OCI-LY3 (cell line): Measurements from ENCODE around the gene TIAL1.
"Not testable (repeated sequence)": the region's sequence is repeated elsewhere in the genome, so short reads cannot be mapped to it uniquely, and the experiment has no call there.

Experiments used
- H2AFZ ChIP-seq: fragments of 200-600, 300-600 bp; shearing (Covaris generic); 2 replicates; pipeline ENCODE4 v1.6.0; 2014; ENCODE audit warnings: antibody characterized with exemption, low read depth, low read length
- H3K27ac ChIP-seq: fragments of 200-600, 300-600 bp; sonication (generic); 2 replicates; pipeline ENCODE4 v1.5.1; 2014; ENCODE audit warnings: mild to moderate bottlenecking, low read length, moderate library complexity, mixed read lengths
- H3K27me3 ChIP-seq: fragments of 200-600, 300-600 bp; sonication (generic); 2 replicates; pipeline ENCODE4 v1.6.1; 2014; ENCODE audit warnings: low read depth, low read length, mixed read lengths
- H3K36me3 ChIP-seq: fragments of 200-600, 300-600 bp; sonication (generic); replicated peaks from 2 replicates; pipeline ENCODE3; 2014; ENCODE audit warnings: low read depth, low read length, mixed read lengths
- H3K4me1 ChIP-seq: fragments of 300-600, 200-600 bp; sonication (generic); 2 replicates; pipeline ENCODE4 v1.6.1; 2014; ENCODE audit warnings: low read length, mixed read lengths
- H3K4me2 ChIP-seq: fragments of 200-600, 300-600 bp; sonication (generic); 2 replicates; pipeline ENCODE4 v1.6.1; 2014; ENCODE audit warnings: low read length, mixed read lengths
- H3K4me3 ChIP-seq: fragments of 300-600, 200-600 bp; sonication (generic); 2 replicates; pipeline ENCODE4 v1.5.1; 2014; ENCODE audit warnings: antibody characterized with exemption, mild to moderate bottlenecking, low read length, moderate library complexity
- H3K79me2 ChIP-seq: fragments of 300-600, 200-600 bp; shearing (Covaris generic); 2 replicates; pipeline ENCODE4 v1.6.1; 2014; ENCODE audit warnings: mild to moderate bottlenecking, low read length, mixed read lengths
- H3K9ac ChIP-seq: fragments of 300-600, 200-600 bp; shearing (Covaris generic); 2 replicates; pipeline ENCODE4 v1.6.0; 2014; ENCODE audit warnings: mild to moderate bottlenecking, low read length, moderate library complexity
- H3K9me3 ChIP-seq: fragments of 200-600, 300-600 bp; shearing (Covaris generic); 2 replicates; pipeline ENCODE4 v1.6.1; 2014; ENCODE audit warnings: low read length, mixed read lengths; ENCODE audit not compliant: insufficient read depth
- H4K20me1 ChIP-seq: fragments of 200-600, 300-600 bp; sonication (generic); 2 replicates; pipeline ENCODE4 v1.6.1; 2016; ENCODE audit warnings: low read length, mixed read lengths; ENCODE audit not compliant: insufficient read depth
- EZH2phosphoT487 ChIP-seq: fragments of 200-600 bp; shearing (Covaris generic); IDR thresholded peaks from 2 replicates; pipeline ENCODE4 v1.6.1; 2018; ENCODE audit warnings: antibody characterized with exemption, mixed run types, low read depth
- TF ChIP-seq, protein P1 (sequence below): fragments of 200-600, 300-600 bp; sonication (generic); IDR thresholded peaks from 2 replicates; pipeline ENCODE4 v1.5.1; 2014; ENCODE audit warnings: antibody characterized with exemption, low read length, low read depth

TIAL1 gene

DNA sequence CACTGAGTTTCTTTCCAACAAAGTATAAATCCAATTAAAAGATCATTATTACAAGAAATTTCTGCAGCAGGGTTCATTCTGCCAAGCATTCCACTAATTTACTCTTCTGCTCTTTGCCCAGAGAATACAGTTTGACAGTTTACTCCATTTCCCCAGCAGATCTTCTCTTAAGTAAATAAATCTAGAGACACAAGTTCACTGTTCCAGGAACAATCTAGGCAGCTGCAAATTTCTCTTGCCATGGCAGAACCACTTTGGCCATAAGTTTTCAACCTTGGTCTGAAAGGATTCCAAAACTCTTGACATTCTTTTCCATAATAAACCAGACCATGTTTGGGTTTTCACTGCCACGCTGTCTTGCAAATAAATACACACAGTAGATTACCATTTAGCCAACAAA lies 65.7 kb downstream of the TIAL1 start:
- Histone ChIP-seq H3K79me2 (peaks cover 82% of the 10 kb centered on the region), H3K27ac (no peak overlapping the region)

DNA sequence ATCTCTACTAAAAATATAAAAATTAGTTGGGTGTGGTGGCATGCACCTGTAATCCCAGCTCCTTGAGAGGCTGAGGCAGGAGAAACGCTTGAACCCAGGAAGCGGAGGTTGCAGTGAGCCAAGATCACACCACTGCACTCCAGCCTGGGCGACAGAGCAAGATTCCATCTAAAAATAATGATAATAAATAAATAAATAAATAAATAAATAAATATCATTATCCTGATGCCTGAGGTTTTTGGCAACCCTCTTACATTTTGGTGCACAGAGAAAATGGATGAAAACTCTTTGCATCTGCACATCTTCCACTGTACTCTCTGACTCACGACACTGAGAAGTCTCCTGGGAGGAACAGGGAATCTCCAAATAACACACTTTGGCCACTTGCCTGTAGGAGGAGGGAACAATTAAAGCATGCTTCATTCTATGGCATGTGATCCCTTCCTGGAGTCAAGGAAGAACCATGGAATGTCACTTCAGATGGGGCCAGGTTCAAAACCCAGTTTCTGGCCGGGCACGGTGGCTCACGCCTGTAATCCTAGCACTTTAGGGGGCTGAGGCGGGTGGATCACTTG lies 68.0 kb downstream of the TIAL1 start:
- peaks cover 30% of the 10 kb centered on the region for H4K20me1 ChIP-seq
- not testable (repeated sequence) for H3K4me1 ChIP-seq, H3K36me3 ChIP-seq, H3K4me2 ChIP-seq, H2AFZ ChIP-seq, H3K27me3 ChIP-seq, H3K4me3 ChIP-seq, H3K27ac ChIP-seq, H3K9ac ChIP-seq, H3K9me3 ChIP-seq
- peaks cover 66% of the 10 kb centered on the region for H3K79me2 ChIP-seq

More for the DNA sequence above, 65.7 kb downstream of the TIAL1 start:
- Histone ChIP-seq H4K20me1 (peaks cover 35% of the 10 kb centered on the region), H3K9me3 (no peaks in the 10 kb centered on the region), H3K27me3 (no peaks in the 10 kb centered on the region), H3K9ac (no peak overlapping the region), H3K4me2 (no peak overlapping the region), H3K36me3 (peaks cover 6% of the 10 kb centered on the region), H3K4me1 (no peaks in the 10 kb centered on the region), H3K4me3 (no peak overlapping the region), H2AFZ (no peak overlapping the region)
- TF ChIP-seq EZH2phosphoT487 = no peak
- TF ChIP-seq, protein P1, sequence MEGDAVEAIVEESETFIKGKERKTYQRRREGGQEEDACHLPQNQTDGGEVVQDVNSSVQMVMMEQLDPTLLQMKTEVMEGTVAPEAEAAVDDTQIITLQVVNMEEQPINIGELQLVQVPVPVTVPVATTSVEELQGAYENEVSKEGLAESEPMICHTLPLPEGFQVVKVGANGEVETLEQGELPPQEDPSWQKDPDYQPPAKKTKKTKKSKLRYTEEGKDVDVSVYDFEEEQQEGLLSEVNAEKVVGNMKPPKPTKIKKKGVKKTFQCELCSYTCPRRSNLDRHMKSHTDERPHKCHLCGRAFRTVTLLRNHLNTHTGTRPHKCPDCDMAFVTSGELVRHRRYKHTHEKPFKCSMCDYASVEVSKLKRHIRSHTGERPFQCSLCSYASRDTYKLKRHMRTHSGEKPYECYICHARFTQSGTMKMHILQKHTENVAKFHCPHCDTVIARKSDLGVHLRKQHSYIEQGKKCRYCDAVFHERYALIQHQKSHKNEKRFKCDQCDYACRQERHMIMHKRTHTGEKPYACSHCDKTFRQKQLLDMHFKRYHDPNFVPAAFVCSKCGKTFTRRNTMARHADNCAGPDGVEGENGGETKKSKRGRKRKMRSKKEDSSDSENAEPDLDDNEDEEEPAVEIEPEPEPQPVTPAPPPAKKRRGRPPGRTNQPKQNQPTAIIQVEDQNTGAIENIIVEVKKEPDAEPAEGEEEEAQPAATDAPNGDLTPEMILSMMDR = no peak

DNA sequence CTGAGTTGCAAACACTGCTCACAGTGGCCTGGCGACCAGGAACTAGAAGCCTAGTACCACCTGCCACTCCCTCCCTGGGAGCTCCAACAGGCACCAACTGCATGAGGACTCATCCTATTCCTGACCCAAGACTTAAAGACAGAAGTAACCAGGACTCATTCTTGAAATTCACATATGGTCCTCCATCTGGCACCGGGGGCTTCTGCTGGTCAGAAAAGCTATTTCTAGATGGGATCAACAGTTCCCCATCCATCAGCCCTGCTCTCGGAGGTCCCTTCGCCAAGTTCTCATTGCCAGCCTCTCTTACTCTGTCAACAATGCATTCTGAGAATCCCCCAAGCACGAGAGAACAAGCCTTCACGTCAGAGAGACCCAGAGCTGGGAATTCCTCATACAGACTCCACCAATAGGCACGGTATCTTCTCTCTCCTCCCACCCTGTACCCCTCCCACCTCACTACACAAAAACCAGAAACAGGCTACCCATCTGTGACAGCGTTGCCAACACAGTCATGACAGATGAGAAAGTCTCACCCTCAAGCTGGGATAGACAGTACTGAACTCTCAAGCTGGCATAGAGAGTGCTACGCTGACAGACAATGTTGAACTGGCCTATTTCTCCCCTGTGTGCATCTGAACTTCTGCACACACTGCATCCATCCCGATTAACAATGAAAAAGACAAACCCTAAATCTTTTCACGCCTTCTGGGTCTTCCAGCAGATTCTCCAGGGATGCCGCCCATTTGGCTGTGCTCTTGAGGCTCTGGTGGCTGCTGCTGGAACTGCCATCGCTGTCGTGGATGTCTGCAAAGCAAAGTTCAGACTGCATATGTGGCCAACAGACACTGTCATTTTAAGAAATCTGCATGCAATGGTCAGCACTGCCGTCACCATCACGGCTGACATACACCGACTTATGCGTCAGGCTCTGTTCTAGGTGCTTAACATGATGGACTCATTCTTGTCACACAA lies 69.9 kb downstream of the TIAL1 start:
- Histone ChIP-seq H3K79me2 (peaks cover 49% of the 10 kb centered on the region), H3K9me3 (no peaks in the 10 kb centered on the region), H3K9ac (no peak overlapping the region)

DNA sequence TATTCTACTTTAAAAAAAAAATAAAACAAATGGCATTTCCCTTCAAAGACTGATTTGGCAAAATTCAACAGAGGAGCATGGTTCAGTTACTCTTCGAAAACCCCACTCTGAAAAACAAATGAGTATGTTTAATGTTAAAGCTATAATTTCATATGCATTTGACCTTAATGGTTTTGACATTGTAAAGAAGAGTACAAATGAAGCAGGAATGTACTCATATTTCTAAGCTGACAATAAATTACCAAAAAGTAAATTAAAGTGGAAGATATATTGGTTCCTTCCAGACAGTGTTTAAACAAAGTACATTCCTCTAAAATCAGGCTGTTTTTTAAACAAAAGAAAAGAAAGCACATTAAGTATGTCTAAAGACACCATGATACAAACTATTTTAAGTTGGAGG lies 70.6 kb downstream of the TIAL1 start:
- no peak overlapping the region for H2AFZ ChIP-seq
- TF ChIP-seq, protein P1 = no peak
- no peak for TF ChIP-seq EZH2phosphoT487
- peaks cover 16% of the 10 kb centered on the region for H4K20me1 ChIP-seq

More for the DNA sequence above, 69.9 kb downstream of the TIAL1 start:
- Histone ChIP-seq H4K20me1 (peaks cover 24% of the 10 kb centered on the region), H3K4me3 (no peak overlapping the region), H2AFZ (no peak overlapping the region), H3K27ac (no peak overlapping the region), H3K27me3 (no peaks in the 10 kb centered on the region), H3K4me2 (no peak overlapping the region), H3K36me3 (peaks cover 12% of the 10 kb centered on the region), H3K4me1 (no peaks in the 10 kb centered on the region)
- no peak for TF ChIP-seq EZH2phosphoT487
- TF ChIP-seq, protein P1 = no peak

More for the DNA sequence above, 70.6 kb downstream of the TIAL1 start:
- H3K4me3 ChIP-seq = no peak overlapping the region
- H3K79me2 ChIP-seq = peaks cover 41% of the 10 kb centered on the region
- no peaks in the 10 kb centered on the region for H3K27me3 ChIP-seq
- H3K9ac ChIP-seq = no peak overlapping the region
- H3K4me2 ChIP-seq = no peak overlapping the region
- no peak overlapping the region for H3K27ac ChIP-seq
- peaks cover 12% of the 10 kb centered on the region for H3K36me3 ChIP-seq
- no peaks in the 10 kb centered on the region for H3K9me3 ChIP-seq
- H3K4me1 ChIP-seq = no peaks in the 10 kb centered on the region
